Kidney epithelial cell (primary cell): ENCODE measurements around the gene ICA1. TPM values are rescaled to one million over a fixed set of nuclear protein-coding genes. Genes with fewer than 3 reads are reported as not detected.

Source experiments
- DNase-seq: peaks from one replicate; pipeline ENCODE4 v3.0.0-alpha.2; 2010; ENCODE audit warnings: low read depth
- H3K27me3 ChIP-seq: 2 replicates; pipeline ENCODE4 v1.6.0; 2011; ENCODE audit warnings: low read length; ENCODE audit not compliant: control insufficient read depth, insufficient read depth
- H3K36me3 ChIP-seq: 2 replicates; pipeline ENCODE4 v1.5.1; 2011; ENCODE audit warnings: low read length; ENCODE audit not compliant: control insufficient read depth, insufficient read depth
- H3K4me3 ChIP-seq: 2 replicates; pipeline ENCODE4 v1.5.1; 2011; ENCODE audit warnings: low read depth, mild to moderate bottlenecking, control low read depth, low read length
- total RNA-seq: library from RNA; depleted of rRNA; stranded (reverse); fragments of >200 nt; gene quantifications from 2 replicates; pipeline ENCODE4 v1.2.3, GENCODE V29; 2015
- TF ChIP-seq, protein P1 (sequence below): IDR thresholded peaks from 2 replicates; pipeline ENCODE4 v1.5.1; 2011; ENCODE audit warnings: mild to moderate bottlenecking, moderate library complexity, low read length, control low read depth, inconsistent platforms; ENCODE audit not compliant: insufficient read depth, poor library complexity, severe bottlenecking

ICA1 gene
- total RNA-seq, 1 donor from 2014 or later = 20.7 TPM

DNA sequence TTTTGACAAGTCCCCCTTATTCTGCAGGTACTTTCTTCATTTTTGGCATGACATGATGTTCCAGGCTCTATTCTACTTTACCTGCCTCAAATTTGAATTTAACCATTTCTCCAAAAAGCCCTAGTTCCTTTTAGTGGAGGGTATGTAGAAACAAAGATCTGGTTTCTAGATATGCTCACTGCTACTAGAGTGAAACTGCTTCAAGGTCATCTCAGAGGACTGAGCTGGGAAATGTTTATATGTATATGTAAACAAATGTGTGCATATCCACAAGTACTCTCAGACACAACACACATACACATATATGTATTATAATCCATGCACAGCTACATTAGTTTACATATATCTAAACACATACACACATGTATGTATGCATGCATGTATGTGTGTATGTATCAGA, 69.1 kb downstream of the ICA1 start:
- TF ChIP-seq, protein P1, sequence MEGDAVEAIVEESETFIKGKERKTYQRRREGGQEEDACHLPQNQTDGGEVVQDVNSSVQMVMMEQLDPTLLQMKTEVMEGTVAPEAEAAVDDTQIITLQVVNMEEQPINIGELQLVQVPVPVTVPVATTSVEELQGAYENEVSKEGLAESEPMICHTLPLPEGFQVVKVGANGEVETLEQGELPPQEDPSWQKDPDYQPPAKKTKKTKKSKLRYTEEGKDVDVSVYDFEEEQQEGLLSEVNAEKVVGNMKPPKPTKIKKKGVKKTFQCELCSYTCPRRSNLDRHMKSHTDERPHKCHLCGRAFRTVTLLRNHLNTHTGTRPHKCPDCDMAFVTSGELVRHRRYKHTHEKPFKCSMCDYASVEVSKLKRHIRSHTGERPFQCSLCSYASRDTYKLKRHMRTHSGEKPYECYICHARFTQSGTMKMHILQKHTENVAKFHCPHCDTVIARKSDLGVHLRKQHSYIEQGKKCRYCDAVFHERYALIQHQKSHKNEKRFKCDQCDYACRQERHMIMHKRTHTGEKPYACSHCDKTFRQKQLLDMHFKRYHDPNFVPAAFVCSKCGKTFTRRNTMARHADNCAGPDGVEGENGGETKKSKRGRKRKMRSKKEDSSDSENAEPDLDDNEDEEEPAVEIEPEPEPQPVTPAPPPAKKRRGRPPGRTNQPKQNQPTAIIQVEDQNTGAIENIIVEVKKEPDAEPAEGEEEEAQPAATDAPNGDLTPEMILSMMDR = no peak
- Histone ChIP-seq H3K27me3 (no peaks in the 10 kb centered on the region), H3K4me3 (no peak overlapping the region), H3K36me3 (no peaks in the 10 kb centered on the region)
- DNase-seq = no peak

DNA sequence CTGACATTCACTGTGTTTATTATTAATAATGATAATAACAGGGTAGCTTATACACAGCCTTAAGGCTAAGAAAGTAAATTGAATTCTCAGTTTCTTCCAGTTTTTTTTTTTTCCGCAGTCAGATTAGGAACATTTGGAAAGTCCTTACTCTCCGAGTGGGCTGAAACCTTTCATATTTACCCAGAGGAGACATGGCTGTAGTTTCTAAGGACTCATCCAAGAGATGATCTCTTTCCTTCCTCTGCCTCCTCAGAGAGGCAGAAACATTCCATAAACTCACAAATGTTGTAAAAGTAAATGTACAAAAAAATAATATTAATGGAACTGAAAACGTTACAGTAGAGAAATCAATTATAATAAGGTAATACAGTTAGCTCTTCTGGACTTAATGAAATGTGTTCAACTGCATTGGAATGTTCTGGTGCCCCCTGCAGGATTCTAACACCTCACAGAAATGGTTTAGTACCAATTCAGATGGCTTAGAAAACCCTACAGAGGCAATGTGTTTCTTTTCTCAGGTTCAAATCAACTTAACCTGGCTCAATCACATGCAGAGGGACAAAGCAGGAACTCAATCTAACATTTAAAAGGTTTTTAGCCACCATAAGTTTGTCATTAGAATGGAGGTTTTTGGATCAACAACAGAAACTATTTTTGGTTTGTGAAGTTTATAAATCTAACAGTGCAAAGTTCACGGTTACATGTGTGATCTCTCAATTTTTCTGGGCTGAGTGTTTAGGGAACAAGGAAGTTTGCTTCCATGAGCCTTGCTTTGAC, 71.7 kb downstream of the ICA1 start:
- Histone ChIP-seq H3K36me3 (no peaks in the 10 kb centered on the region), H3K27me3 (no peaks in the 10 kb centered on the region), H3K4me3 (no peak overlapping the region)
- TF ChIP-seq, protein P1 = peak; percentile 71
- DNase-seq = no peak

DNA sequence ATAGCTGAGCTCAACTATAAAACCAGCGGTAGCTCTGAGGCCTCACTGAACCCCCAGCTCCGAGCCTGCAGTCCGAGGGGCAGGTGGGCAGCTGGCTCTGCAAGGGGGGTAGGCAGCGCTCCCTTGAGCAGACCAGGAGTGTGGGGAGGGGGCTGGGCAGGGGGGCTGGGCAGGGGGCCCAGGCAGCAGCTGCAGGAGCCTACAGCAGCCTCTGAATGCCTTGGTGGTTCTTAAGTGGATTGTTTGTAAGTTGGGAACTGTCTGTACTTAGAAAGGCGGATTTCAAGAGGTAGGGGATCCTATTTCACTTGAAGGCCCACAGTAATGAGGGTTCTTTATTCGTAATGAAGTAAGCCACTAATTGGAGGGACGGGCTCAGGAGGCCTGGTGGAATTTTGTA, 72.3 kb downstream of the ICA1 start:
- TF ChIP-seq, protein P1 = no peak
- DNase-seq = no peak
- Histone ChIP-seq H3K27me3 (no peaks in the 10 kb centered on the region), H3K36me3 (no peaks in the 10 kb centered on the region), H3K4me3 (no peak overlapping the region)

DNA sequence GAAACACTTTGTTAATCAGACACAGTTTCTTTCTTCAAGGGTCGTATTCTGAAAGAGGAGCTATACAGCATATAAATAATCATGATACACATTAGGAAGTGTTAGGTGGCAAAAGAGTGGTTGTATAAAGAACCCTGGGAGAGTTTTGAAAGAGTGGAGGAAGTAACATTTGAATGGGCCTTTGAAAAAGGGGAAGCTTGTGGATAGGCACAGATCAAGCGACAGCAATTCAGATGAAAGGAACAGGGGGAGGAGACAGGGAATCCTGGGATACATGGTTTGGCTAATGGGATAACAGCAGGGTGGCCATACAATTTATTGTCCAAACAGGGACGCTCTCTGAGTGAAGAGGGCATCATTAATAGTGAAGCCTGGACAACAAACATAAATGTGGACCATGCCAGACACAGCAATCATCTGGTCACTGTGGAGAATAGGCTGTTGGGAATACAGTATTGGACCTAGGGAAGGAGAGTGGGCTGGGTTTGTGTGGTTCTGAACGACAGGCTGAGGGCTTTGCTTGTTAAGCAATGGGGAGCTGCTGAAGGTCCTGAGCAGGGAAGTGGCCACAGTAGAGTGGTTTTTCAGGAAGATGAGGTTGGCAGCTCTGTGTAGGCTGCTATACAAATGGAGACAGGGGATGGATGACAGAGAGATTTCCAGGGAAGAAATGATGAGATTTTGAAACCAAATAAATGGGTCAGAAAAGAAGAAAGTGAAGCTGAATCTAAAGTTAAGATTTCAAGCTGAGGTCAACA, 75.9 kb downstream of the ICA1 start:
- H3K4me3 ChIP-seq = no peak overlapping the region
- H3K27me3 ChIP-seq = no peaks in the 10 kb centered on the region
- no peak for DNase-seq
- H3K36me3 ChIP-seq = no peaks in the 10 kb centered on the region
- TF ChIP-seq, protein P1 = no peak

DNA sequence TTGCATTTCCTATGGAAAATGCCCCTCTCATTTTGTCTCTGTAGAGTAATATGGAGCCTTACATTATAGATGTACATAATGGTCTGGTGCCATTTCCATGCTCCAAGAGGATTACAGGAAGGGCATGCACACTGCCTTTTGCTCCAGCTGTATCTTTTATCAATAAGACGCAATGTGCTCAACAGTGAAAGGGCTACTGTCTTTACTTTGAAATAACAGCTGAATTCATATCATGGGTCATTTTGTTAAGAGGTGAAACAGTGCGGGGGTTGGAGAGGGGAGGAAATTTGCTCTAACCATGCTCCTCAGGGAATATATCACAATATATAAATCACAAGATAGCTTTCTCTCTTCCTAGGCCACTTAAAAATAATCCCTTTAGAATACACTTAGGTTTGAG, 77.7 kb downstream of the ICA1 start:
- TF ChIP-seq, protein P1 = no peak
- H3K36me3 ChIP-seq = no peaks in the 10 kb centered on the region
- H3K4me3 ChIP-seq = no peak overlapping the region
- no peak for DNase-seq
- H3K27me3 ChIP-seq = no peaks in the 10 kb centered on the region
